ENCODE data around the gene ESX1.
"Not testable (repeated sequence)": the region's sequence is repeated elsewhere in the genome, so short reads cannot be mapped to it uniquely, and the experiment has no call there.

Gene ESX1

GRCh38 chrX:104254442-104255115 is at the start of gene ESX1:
Gene ESX1 (minus strand): TSS chrX:104254933. CDS start chrX:104254849, 84 bp downstream.
- no peak for DNase-seq

GRCh38 chrX:104295636-104296035 is 40.9 kb upstream of the ESX1 start:
- DNase-seq: no peak

GRCh38 chrX:104288961-104289360 is 34.2 kb upstream of the ESX1 start:
- no peak for DNase-seq

- no peak for DNase-seq
Measured at GRCh38 chrX:104288269-104288668, 33.5 kb upstream of the ESX1 start.

GRCh38 chrX:104285201-104285600 is 30.5 kb upstream of the ESX1 start:
- DNase-seq: no peak

GRCh38 chrX:104284507-104284906 is 29.8 kb upstream of the ESX1 start:
- no peak for DNase-seq

- no peak for DNase-seq
Measured at GRCh38 chrX:104282166-104282725, 27.5 kb upstream of the ESX1 start.

GRCh38 chrX:104281564-104281963 is 26.8 kb upstream of the ESX1 start:
- no peak for DNase-seq

GRCh38 chrX:104280609-104281008 is 25.9 kb upstream of the ESX1 start:
- DNase-seq: no peak

GRCh38 chrX:104270916-104271512 is 16.3 kb upstream of the ESX1 start:
- peak; percentile 53 for DNase-seq

- no peak for DNase-seq
Measured at GRCh38 chrX:104270212-104270611, 15.5 kb upstream of the ESX1 start.

GRCh38 chrX:104255465-104255864 is 732 bp upstream of the ESX1 start:
- no peak for DNase-seq

GRCh38 chrX:104253567-104254441 is 929 bp downstream of the ESX1 start:
- no peak for DNase-seq

- DNase-seq: no peak
Measured at GRCh38 chrX:104250470-104250869, 4.3 kb downstream of the ESX1 start.

GRCh38 chrX:104230060-104230459 is 24.7 kb downstream of the ESX1 start:
- not testable (repeated sequence) for DNase-seq

GRCh38 chrX:104211187-104211586 is 43.5 kb downstream of the ESX1 start:
- DNase-seq: no peak

GRCh38 chrX:104205548-104205947 is 49.2 kb downstream of the ESX1 start:
- DNase-seq: no peak
